Stimulated activated CD4-positive, alpha-beta T cell treated with anti-CD3 and anti-CD28 coated beads, Interleukin-2, amount 100 ng/mL, for 4 hours (primary cell): ENCODE measurements around the gene FZD7.
A peak's percentile ranks its signal among the peaks of the same experiment; 100 is the strongest.

Source experiments
- DNase-seq: peaks from one replicate; pipeline ENCODE4 v3.0.0-alpha.2; 2020; ENCODE audit warnings: low read depth

Gene FZD7

GRCh38 chr2:202014318-202014717 is 19.3 kb upstream of the FZD7 start:
- no peak for DNase-seq

GRCh38 chr2:202014759-202015211 is 18.9 kb upstream of the FZD7 start:
- DNase-seq = no peak

- DNase-seq = no peak
These were observed 18.2 kb upstream of the FZD7 start for GRCh38 chr2:202015471-202015870.

- no peak for DNase-seq
These were observed 17.0 kb upstream of the FZD7 start for GRCh38 chr2:202016579-202017227.

GRCh38 chr2:202017940-202018339 is 15.7 kb upstream of the FZD7 start:
- no peak for DNase-seq

- DNase-seq = no peak
These were observed 14.7 kb upstream of the FZD7 start for GRCh38 chr2:202018950-202019349.

- no peak for DNase-seq
These were observed 13.8 kb upstream of the FZD7 start for GRCh38 chr2:202019689-202020450.

- DNase-seq = no peak
These were observed 10.9 kb upstream of the FZD7 start for GRCh38 chr2:202022755-202023154.

GRCh38 chr2:202023198-202023903 is 10.3 kb upstream of the FZD7 start:
- no peak for DNase-seq

GRCh38 chr2:202023904-202024266 is 9.8 kb upstream of the FZD7 start:
- no peak for DNase-seq

- no peak for DNase-seq
These were observed 8.8 kb upstream of the FZD7 start for GRCh38 chr2:202024871-202025270.

- no peak for DNase-seq
These were observed 7.8 kb upstream of the FZD7 start for GRCh38 chr2:202025816-202026215.

- no peak for DNase-seq
These were observed 7.1 kb upstream of the FZD7 start for GRCh38 chr2:202026507-202026906.

- DNase-seq = no peak
These were observed 3.0 kb upstream of the FZD7 start for GRCh38 chr2:202030691-202031090.

GRCh38 chr2:202031246-202031951 is 2.3 kb upstream of the FZD7 start:
- DNase-seq = no peak

- DNase-seq = peak; percentile 13
These were observed 774 bp upstream of the FZD7 start for GRCh38 chr2:202032846-202033316.

GRCh38 chr2:202034249-202035088 is 814 bp downstream of the FZD7 start:
- no peak for DNase-seq

GRCh38 chr2:202035089-202035940 is 1.7 kb downstream of the FZD7 start:
- no peak for DNase-seq

GRCh38 chr2:202035941-202036372 is 2.3 kb downstream of the FZD7 start:
- no peak for DNase-seq

GRCh38 chr2:202036601-202037037 is 3.0 kb downstream of the FZD7 start:
- DNase-seq = no peak
